ENCODE data around the gene CARD9. TPM values are rescaled to one million over a fixed set of nuclear protein-coding genes. Genes with fewer than 3 reads are reported as not detected.
A peak's percentile ranks its signal among the peaks of the same experiment; 100 is the strongest.

The CARD9 gene
- total RNA-seq, 1 donor from 2014 or later = 15.0 TPM

DNA sequence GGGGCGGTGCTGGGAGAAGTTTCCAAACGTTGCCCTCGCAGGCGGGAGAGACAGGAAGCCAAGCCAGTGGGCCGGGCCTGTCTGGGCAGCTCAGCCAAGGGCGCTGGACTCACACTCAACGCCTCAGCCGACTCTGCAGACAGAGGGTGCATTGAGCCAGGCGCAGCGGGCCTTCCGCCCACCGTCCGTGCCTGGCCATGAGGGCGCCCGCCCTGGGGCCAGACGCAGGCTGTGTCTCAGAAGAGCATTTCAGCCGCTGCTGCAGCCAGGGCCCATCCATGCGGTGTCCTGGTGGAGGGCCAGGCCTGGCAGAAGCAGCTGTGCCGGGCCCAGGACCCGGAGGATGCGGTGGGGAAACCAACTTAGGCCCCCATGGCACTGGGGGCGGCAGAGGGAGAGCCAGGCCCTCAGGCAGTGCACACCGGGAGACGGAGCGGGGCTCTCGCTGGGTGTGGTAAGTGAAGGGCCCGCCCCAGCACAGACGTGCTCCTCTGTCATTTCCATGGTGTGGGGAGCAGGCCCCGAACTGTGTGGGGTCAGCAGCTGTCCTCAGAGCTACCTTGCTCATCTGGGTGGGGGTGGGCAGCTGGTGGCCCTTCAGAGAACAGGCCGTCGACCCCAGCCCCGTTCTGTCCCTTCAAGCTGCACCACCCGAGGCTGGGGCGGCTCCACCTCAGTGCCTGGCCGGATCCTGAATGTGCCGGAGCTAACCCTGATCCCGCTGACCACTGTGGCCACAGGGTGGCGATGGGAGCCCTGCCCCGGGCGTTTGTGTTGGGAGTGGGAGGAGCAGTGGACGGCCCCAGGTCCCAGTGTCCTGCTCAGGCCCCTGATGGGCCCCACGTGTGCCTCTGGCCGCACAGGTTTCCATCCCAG lies 27.9 kb downstream of the CARD9 start:
- H3K27ac ChIP-seq = peak overlapping the region; percentile 74
- intact Hi-C loops (cut with DNase I) = no loop called here
- peak; percentile 73 to 83 for ATAC-seq
- peak; percentile 84 for DNase-seq
- H3K27me3 ChIP-seq (ENCODE audit: low read depth) = no peaks in the 10 kb centered on the region
- peaks cover 4% of the 10 kb centered on the region for H3K36me3 ChIP-seq
- TF ChIP-seq, protein P1, sequence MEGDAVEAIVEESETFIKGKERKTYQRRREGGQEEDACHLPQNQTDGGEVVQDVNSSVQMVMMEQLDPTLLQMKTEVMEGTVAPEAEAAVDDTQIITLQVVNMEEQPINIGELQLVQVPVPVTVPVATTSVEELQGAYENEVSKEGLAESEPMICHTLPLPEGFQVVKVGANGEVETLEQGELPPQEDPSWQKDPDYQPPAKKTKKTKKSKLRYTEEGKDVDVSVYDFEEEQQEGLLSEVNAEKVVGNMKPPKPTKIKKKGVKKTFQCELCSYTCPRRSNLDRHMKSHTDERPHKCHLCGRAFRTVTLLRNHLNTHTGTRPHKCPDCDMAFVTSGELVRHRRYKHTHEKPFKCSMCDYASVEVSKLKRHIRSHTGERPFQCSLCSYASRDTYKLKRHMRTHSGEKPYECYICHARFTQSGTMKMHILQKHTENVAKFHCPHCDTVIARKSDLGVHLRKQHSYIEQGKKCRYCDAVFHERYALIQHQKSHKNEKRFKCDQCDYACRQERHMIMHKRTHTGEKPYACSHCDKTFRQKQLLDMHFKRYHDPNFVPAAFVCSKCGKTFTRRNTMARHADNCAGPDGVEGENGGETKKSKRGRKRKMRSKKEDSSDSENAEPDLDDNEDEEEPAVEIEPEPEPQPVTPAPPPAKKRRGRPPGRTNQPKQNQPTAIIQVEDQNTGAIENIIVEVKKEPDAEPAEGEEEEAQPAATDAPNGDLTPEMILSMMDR (IDR thresholded peaks at IDR 0.05) = peak; percentile 61
- peak overlapping the region; percentile 38 for H3K4me3 ChIP-seq
- H3K9me3 ChIP-seq = no peaks in the 10 kb centered on the region
- peaks cover 53% of the 10 kb centered on the region for H3K4me1 ChIP-seq

DNA sequence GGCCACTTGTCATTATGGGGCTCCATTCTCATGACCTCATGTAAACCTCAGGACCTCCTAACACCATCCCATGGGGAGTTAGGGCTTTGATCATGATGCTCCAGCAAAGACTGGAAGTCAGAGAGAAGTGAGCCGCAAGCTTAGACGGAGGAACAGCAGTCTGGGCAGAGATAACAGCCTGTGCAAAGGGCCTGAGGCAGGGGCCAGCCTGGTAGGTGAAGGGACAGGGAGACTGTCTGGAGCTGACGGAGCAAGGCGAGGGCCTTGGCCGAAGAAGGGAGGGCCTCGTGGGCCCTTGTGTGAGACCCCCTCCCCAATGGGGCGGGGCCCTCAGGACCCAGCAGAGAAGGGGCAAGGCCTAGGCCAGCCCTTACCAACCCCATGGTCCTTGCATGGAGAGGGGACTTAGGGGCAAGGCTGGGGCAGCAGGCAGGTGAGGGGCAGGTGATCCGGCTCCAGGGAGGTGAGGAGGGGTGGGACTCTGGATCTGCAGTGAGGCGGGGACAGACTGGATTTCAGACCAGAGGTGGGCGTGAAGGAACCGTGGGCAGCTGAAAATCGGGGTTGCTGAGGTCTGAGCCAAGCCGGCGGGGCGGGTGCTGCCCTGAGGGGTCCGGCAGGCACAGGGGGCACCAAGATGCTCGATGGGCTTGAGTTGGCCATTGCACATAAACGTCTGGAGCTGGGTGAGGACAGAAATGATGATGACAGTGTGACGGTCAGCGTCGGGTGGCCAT lies 28.8 kb downstream of the CARD9 start:
- ATAC-seq = no peak
- Histone ChIP-seq H3K27ac (peak overlapping the region; percentile 74), H3K27me3 (ENCODE audit: low read depth) (no peaks in the 10 kb centered on the region), H3K4me1 (peaks cover 53% of the 10 kb centered on the region), H3K36me3 (peaks cover 7% of the 10 kb centered on the region), H3K9me3 (no peaks in the 10 kb centered on the region), H3K4me3 (peak overlapping the region; percentile 38)
- intact Hi-C loops (cut with DNase I) = no loop called here
- TF ChIP-seq, protein P1 (IDR thresholded peaks at IDR 0.05) = no peak
- DNase-seq = no peak

- intact Hi-C loops (cut with DNase I) = no loop called here
- TF ChIP-seq, protein P1 (IDR thresholded peaks at IDR 0.05) = no peak
- Histone ChIP-seq H3K4me3 (no peak overlapping the region), H3K27me3 (ENCODE audit: low read depth) (no peaks in the 10 kb centered on the region), H3K9me3 (no peaks in the 10 kb centered on the region), H3K36me3 (peaks cover 6% of the 10 kb centered on the region), H3K27ac (no peak overlapping the region), H3K4me1 (peaks cover 53% of the 10 kb centered on the region)
- DNase-seq (no peak), ATAC-seq (no peak)
These were observed 29.6 kb downstream of the CARD9 start for GRCh38 chr9:136343884-136344269.

GRCh38 chr9:136343121-136343883 lies 30.2 kb downstream of the CARD9 start:
- H3K9me3 ChIP-seq = no peaks in the 10 kb centered on the region
- peak overlapping the region; percentile 58 for H3K27ac ChIP-seq
- H3K27me3 ChIP-seq (ENCODE audit: low read depth) = no peaks in the 10 kb centered on the region
- peaks cover 10% of the 10 kb centered on the region for H3K36me3 ChIP-seq
- H3K4me3 ChIP-seq = peak overlapping the region; percentile 49
- intact Hi-C loops (cut with DNase I) = no loop called here
- TF ChIP-seq, protein P1 (IDR thresholded peaks at IDR 0.05) = no peak
- DNase-seq (no peak), ATAC-seq (no peak)
- peaks cover 53% of the 10 kb centered on the region for H3K4me1 ChIP-seq
